Kidney (tissue), 14 donors: ENCODE results near the gene RIMS4. TPM values are rescaled to one million over a fixed set of nuclear protein-coding genes. Genes with fewer than 3 reads are reported as not detected.

Experiments used
- DNase-seq, 5 donors: peaks; one replicate each; pipeline ENCODE4 v3.0.0-alpha.2; 2013 to 2020
- FAIRE-seq: peaks from 2 replicates; lab custom pipeline; 2012; peaks lifted over from hg19 to GRCh38; lab: Jason Lieb, UNC
- H3K27ac ChIP-seq, 2 donors: one replicate each; pipeline ENCODE4 v1.7.0; 2013; ENCODE audit warnings: low read depth in 2 of 2, low read length in 2 of 2, inconsistent platforms in 1 of 2
- H3K27me3 ChIP-seq: one replicate; pipeline ENCODE4 v1.7.1; 2013; ENCODE audit warnings: low read length, inconsistent platforms; ENCODE audit not compliant: control insufficient read depth, insufficient read depth
- H3K36me3 ChIP-seq, 3 donors: one replicate each; pipeline versions ENCODE4 v1.7.0 to v1.7.1; 2013; ENCODE audit warnings: low read length in 3 of 3, control low read depth in 1 of 3, inconsistent platforms in 1 of 3; ENCODE audit not compliant: insufficient read depth in 3 of 3, control insufficient read depth in 2 of 3
- H3K4me1 ChIP-seq, 3 donors: one replicate each; pipeline versions ENCODE4 v1.7.0 to v1.7.1; 2013; ENCODE audit warnings: low read length in 3 of 3, inconsistent platforms in 1 of 3, low read depth in 1 of 3; ENCODE audit not compliant: control insufficient read depth in 2 of 3, insufficient read depth in 2 of 3
- H3K4me3 ChIP-seq, 3 donors: one replicate each; pipeline versions ENCODE4 v1.7.0 to v1.8.1; 2013; ENCODE audit warnings: low read length in 3 of 3, control low read depth in 1 of 3, inconsistent platforms in 1 of 3
- H3K9ac ChIP-seq, 3 donors: one replicate each; pipeline versions ENCODE4 v1.7.0 to v1.7.1; 2013; ENCODE audit warnings: low read length in 3 of 3, control low read depth in 1 of 3, inconsistent platforms in 1 of 3
- H3K9me3 ChIP-seq, 3 donors: one replicate each; pipeline versions ENCODE4 v1.7.0 to v1.7.1; 2013; ENCODE audit warnings: low read length in 3 of 3, control low read depth in 1 of 3, inconsistent platforms in 1 of 3; ENCODE audit not compliant: control insufficient read depth in 2 of 3, insufficient read depth in 1 of 3
- CTCF ChIP-seq: IDR thresholded peaks from 3 replicates; pipeline ENCODE4 v1.5.1; 2012; ENCODE audit warnings: mild to moderate bottlenecking, moderate library complexity, borderline replicate concordance; ENCODE audit not compliant: insufficient read depth; ENCODE audit errors: extremely low read depth
- intact Hi-C: fragments of 100-400 bp; cut with DNase I; formaldehyde crosslinking; loops from one replicate; pipeline ENCODE4 v1.11.1; 2022
- polyA plus RNA-seq: library from polyadenylated mRNA; stranded (reverse); fragments of 350-450 nt; fragmentation: Illumina TruSeq; extraction: RNeasy Lipid Tissue Mini Kit (QIAGEN cat#74804); gene quantifications from one replicate; pipeline ENCODE4 v1.2.3, GENCODE V29; 2014; ENCODE audit warnings: low read depth, low replicate concordance; ENCODE audit not compliant: insufficient read depth
- total RNA-seq: library from RNA; stranded (reverse); fragmentation: NEBNext Ultra II Directional; extraction: Animal tissue kit (Norgen Biotek cat#: 25700); gene quantifications from one replicate; pipeline ENCODE4 v1.2.1, GENCODE V29; 2021
- donor health status: control.
- donor health status: control.
- donor health status: control.
- donor health status: control.
- donor health status: control.
- donor health status: DM: yes; HTN: yes; CAD: no.
- donor health status: Normal renal cell carcinoma (clear cell type).

RIMS4 gene
- total and polyA plus RNA-seq, 2 donors from 2014 or later = 0.13 TPM; not detected in 1

GRCh38 chr20:44758247-44759101 lies 51.9 kb downstream of the RIMS4 start:
- no peak for DNase-seq
- H3K27ac ChIP-seq = no peak overlapping the region
- no peaks in the 10 kb centered on the region for H3K4me1 ChIP-seq
- no peak overlapping the region for H3K4me3 ChIP-seq
- no peak for FAIRE-seq
- no peak overlapping the region for H3K9ac ChIP-seq
- no peaks in the 10 kb centered on the region for H3K36me3 ChIP-seq
- no peaks in the 10 kb centered on the region for H3K27me3 ChIP-seq
- TF ChIP-seq CTCF = no peak
- intact Hi-C loops = loop anchor here (5.0 kb wide), 1 partner anchor 109 kb away; no protein-coding TSS in a partner anchor
- H3K9me3 ChIP-seq = no peaks in the 10 kb centered on the region

GRCh38 chr20:44756956-44757355 lies 53.4 kb downstream of the RIMS4 start:
- no peaks in the 10 kb centered on the region for H3K9me3 ChIP-seq
- FAIRE-seq (no peak), DNase-seq (no peak)
- no peaks in the 10 kb centered on the region for H3K36me3 ChIP-seq
- no peaks in the 10 kb centered on the region for H3K4me1 ChIP-seq
- no peaks in the 10 kb centered on the region for H3K27me3 ChIP-seq
- intact Hi-C loops = loop anchor here (5.0 kb wide), 1 partner anchor 110 kb away; no protein-coding TSS in a partner anchor
- no peak overlapping the region for H3K27ac ChIP-seq
- no peak for TF ChIP-seq CTCF
- no peak overlapping the region for H3K4me3 ChIP-seq
- H3K9ac ChIP-seq = no peak overlapping the region

GRCh38 chr20:44756011-44756688 lies 54.2 kb downstream of the RIMS4 start:
- FAIRE-seq = no peak
- intact Hi-C loops = loop anchor here (5.0 kb wide), 1 partner anchor 111 kb away; no protein-coding TSS in a partner anchor
- H3K9me3 ChIP-seq = no peaks in the 10 kb centered on the region
- H3K27me3 ChIP-seq = peaks cover under 1% of the 10 kb centered on the region
- no peaks in the 10 kb centered on the region for H3K4me1 ChIP-seq
- no peak for DNase-seq
- TF ChIP-seq CTCF = no peak
- no peak overlapping the region for H3K4me3 ChIP-seq
- no peaks in the 10 kb centered on the region for H3K36me3 ChIP-seq
- H3K27ac ChIP-seq = no peak overlapping the region
- no peak overlapping the region for H3K9ac ChIP-seq
